ENCODE measurements around the gene PAMR1. TPM values are rescaled to one million over a fixed set of nuclear protein-coding genes. Genes with fewer than 3 reads are reported as not detected.

PAMR1 gene
- total RNA-seq, 1 donor: 416 TPM

DNA sequence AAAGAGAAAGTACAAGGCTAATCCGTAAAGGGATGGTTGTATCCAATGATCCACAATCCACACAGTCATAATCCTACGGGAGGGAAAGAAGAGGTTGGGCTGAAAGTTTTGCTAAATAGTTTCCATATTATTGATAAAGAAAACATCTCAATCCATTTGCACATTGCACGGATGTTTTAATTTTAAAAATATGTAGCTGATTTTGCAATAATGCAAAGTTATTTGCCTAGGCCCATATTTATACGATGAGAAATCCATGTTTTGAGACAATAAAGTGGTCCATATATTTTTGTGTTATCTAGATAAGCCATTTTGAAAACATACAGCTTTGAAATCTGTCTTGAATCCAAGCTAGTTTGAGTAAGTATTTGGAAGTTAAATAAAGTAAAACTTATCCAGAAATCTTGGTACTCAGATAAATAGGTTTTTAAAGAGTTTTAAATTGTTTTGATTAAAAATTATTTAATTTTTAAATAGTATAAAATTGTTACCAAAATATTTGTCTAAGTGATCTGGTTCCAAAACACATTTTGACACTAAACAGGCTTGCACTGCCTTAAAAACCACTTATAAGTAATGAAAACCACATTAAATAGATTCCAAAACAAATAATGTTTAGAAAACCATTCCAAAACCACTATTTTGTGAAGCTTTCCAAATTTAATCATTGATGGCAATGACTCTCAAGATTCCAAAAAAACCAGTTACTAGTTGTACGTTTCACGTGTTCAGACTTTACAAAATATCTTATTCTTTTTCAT, 38.2 kb upstream of the PAMR1 start:
- no peak overlapping the region for H3K4me3 ChIP-seq (ENCODE audit: low read depth, low read length)
- peak; percentile 82 for DNase-seq (ENCODE audit: low read depth)
- TF ChIP-seq, protein P1, sequence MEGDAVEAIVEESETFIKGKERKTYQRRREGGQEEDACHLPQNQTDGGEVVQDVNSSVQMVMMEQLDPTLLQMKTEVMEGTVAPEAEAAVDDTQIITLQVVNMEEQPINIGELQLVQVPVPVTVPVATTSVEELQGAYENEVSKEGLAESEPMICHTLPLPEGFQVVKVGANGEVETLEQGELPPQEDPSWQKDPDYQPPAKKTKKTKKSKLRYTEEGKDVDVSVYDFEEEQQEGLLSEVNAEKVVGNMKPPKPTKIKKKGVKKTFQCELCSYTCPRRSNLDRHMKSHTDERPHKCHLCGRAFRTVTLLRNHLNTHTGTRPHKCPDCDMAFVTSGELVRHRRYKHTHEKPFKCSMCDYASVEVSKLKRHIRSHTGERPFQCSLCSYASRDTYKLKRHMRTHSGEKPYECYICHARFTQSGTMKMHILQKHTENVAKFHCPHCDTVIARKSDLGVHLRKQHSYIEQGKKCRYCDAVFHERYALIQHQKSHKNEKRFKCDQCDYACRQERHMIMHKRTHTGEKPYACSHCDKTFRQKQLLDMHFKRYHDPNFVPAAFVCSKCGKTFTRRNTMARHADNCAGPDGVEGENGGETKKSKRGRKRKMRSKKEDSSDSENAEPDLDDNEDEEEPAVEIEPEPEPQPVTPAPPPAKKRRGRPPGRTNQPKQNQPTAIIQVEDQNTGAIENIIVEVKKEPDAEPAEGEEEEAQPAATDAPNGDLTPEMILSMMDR (IDR thresholded peaks at IDR 0.05; ENCODE audit: insufficient read depth, low read depth, low read length): no peak

DNA sequence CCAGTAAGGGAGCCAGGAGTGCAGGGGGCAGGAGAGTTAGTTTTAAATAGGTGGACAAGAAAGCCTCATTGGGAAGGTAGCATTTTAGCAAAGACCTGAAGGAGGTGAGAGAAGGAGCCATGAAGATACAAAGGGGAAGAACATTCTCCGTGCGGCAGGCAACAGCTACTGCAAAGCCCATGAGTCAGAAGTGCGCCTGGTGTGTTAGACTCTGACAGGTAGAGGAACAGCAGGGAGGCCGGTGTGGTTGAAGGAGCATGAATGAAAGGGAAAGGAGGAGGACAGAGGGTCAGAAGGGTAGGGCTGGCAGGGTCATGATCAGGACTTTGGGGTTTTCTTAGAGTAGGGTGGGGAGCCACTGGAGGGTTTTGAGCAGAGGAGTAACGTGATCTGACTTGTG, 34.5 kb upstream of the PAMR1 start:
- no peak overlapping the region for H3K4me3 ChIP-seq (ENCODE audit: low read depth, low read length)
- TF ChIP-seq, protein P1 (IDR thresholded peaks at IDR 0.05; ENCODE audit: insufficient read depth, low read depth, low read length): no peak
- DNase-seq (ENCODE audit: low read depth): no peak

DNA sequence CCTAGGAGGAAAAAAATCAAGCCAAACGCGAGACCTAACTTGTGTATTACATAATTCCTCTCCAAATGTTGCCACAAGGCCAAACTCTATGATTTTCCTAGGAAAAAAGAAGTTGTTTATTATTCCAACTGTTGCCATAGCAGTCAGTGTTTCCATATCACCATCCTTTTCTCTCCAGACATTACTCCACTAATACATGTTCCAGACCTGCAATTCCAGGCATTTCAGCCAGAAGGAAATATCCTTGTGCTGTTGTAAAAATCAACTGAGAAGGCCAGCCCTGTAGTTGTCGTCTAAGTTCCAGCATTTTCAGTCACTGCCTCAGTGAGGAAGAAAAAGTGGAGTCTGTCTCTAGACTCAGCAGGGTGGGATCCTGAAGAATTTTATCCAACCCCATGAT, 33.1 kb upstream of the PAMR1 start:
- peak; percentile 70 for DNase-seq (ENCODE audit: low read depth)
- no peak overlapping the region for H3K4me3 ChIP-seq (ENCODE audit: low read depth, low read length)
- TF ChIP-seq, protein P1 (IDR thresholded peaks at IDR 0.05; ENCODE audit: insufficient read depth, low read depth, low read length): no peak

DNA sequence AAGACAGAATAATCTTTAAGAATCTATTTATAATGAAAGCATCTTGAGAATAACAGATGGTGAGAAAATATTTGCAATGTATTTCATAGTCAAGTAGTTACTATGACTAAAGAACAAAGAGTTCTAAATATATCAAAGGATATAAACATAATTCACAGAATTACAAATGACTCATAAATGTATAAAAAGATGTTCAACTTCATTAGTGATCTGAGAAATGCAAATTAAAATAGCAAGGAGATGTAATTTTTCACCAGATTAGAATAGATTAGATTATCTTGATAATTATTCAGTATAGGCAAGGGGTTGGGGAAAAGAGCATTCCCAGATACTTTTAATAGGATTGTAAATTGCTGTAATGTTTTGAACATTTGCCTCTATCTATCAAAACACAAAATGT, 30.1 kb upstream of the PAMR1 start:
- TF ChIP-seq, protein P1 (IDR thresholded peaks at IDR 0.05; ENCODE audit: insufficient read depth, low read depth, low read length): no peak
- H3K4me3 ChIP-seq (ENCODE audit: low read depth, low read length): no peak overlapping the region
- DNase-seq (ENCODE audit: low read depth): no peak

DNA sequence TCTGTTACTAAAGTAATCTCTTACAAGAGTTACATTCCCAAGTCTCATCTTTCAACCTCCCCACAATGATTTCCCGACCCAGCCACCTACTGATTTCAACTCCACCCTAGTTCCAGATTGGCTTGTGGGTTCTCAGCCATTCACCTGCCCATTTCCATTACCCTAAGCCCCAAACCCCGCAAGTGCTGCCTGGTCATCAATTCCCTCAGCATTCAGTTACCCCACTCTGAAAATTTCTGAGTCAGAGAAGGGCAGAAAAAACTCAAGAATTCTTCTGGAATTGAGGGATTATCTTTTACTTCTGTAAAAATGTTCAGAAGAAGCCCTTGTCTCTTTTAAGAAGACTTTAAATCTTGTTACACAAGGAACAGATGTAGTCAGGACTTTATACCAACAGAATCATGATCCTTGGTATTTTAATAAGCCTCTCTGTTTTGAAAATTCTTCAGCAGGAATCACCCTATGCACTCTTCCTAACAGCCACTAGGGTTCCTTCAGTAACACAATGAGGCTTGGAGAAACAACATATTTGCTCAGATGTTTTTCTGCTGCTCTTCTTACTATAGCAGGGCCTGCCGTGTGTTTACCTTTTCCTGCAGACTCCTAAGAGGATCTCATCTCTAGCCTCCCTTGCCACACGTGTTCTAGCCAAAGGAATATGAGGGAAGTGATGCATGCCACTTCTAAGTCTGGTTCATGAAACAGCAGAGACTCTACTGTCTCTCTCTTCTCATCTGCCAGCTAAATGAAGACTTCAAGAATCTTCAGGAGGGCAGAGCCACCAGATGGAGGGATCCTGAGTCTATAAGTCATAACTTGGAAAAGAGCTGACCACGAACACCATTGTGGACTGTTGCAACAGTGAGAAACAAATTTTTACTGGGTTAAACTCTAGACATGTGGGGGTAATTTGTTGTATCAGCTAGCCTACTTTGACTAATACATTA, 29.3 kb upstream of the PAMR1 start:
- DNase-seq (ENCODE audit: low read depth): peak; percentile 78
- TF ChIP-seq, protein P1 (IDR thresholded peaks at IDR 0.05; ENCODE audit: insufficient read depth, low read depth, low read length): peak; percentile 70
- no peak overlapping the region for H3K4me3 ChIP-seq (ENCODE audit: low read depth, low read length)

DNA sequence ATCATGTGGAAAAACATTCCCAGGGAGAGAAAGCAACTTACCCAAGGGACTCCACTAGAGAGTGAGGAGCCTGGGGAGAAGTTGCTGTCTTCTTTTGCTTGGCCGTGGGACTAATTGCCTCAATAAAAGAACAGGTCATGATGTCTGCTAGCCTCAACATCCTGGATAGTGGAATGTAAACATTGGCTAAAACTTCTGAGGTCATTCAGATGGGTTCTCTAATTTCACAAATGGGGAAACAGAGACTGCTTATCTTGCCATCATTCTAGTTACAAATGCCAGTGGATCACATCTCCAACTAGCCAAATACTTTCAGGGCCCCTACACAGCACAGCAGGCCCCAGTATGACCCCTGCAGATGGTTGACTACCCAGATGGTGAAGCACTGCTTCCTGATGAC, 28.4 kb upstream of the PAMR1 start:
- DNase-seq (ENCODE audit: low read depth): peak; percentile 98
- TF ChIP-seq, protein P1 (IDR thresholded peaks at IDR 0.05; ENCODE audit: insufficient read depth, low read depth, low read length): no peak

More for the DNA sequence above, 28.4 kb upstream of the PAMR1 start:
- H3K4me3 ChIP-seq (ENCODE audit: low read depth, low read length): no peak overlapping the region
